Measurements from ENCODE around the gene TRPC6.
"Not testable (repeated sequence)": the region's sequence is repeated elsewhere in the genome, so short reads cannot be mapped to it uniquely, and the experiment has no call there.

Gene TRPC6

DNA sequence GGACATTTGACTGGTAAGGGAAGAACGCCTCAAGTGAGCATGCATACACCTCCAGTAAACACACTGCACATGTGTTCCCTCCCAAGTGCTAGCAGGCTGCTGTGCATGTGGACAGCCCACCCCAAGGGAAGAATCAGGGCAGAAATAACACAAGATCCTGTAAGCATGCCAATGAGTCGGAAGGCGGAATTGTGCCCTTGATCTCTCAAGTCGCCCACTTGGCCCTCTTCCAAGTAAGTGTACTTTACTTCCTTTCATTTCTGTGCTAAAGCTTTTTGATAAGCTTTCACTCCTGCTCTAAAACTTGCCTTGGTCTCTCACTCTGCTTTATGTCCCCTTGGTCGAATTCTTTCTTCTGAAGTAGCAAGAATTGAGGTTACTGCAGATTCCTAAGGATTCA lies 139.6 kb downstream of the TRPC6 start:
- in situ Hi-C loops (cut with MboI; ENCODE audit: low sequenced_read_pairs, unreplicated experiment), result no loop called here
- DNase-seq (ENCODE audit: low spot score), result no peak
- TF ChIP-seq, protein P1, sequence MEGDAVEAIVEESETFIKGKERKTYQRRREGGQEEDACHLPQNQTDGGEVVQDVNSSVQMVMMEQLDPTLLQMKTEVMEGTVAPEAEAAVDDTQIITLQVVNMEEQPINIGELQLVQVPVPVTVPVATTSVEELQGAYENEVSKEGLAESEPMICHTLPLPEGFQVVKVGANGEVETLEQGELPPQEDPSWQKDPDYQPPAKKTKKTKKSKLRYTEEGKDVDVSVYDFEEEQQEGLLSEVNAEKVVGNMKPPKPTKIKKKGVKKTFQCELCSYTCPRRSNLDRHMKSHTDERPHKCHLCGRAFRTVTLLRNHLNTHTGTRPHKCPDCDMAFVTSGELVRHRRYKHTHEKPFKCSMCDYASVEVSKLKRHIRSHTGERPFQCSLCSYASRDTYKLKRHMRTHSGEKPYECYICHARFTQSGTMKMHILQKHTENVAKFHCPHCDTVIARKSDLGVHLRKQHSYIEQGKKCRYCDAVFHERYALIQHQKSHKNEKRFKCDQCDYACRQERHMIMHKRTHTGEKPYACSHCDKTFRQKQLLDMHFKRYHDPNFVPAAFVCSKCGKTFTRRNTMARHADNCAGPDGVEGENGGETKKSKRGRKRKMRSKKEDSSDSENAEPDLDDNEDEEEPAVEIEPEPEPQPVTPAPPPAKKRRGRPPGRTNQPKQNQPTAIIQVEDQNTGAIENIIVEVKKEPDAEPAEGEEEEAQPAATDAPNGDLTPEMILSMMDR (IDR thresholded peaks at IDR 0.05; ENCODE audit: borderline replicate concordance, control extremely low read depth, extremely low read depth, insufficient read depth, missing control alignments), result no peak

DNA sequence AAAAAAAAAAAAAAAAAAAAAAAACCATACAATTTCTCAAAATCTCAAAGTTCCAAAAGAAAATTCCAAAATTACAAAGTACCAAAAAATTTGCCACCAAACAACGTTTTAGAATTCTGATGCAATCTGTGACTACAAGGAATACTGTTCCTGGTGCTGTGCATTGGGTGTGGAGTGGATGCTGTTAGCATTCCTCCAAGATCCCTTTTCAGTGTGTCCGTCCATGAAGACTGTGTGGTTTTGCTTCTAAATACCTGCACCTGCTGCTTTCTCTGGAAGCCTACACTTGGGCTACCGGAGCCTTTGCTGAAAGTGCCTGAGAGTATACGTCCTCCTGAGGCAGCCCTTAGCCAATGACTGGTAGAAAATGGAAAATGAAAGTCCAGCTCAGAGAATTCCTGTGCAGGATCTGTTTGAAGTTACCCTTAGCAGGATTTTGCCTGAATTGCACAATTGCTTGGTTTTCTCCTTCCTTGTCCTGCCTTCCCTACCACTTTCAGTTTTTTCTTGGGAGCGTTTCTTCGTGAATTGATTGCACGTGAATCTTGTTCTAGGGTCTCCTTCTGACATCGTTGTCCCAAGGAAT lies 140.8 kb downstream of the TRPC6 start:
- in situ Hi-C loops (cut with MboI; ENCODE audit: low sequenced_read_pairs, unreplicated experiment), result no loop called here
- TF ChIP-seq, protein P1 (IDR thresholded peaks at IDR 0.05; ENCODE audit: borderline replicate concordance, control extremely low read depth, extremely low read depth, insufficient read depth, missing control alignments), result no peak
- DNase-seq (ENCODE audit: low spot score), result no peak

DNA sequence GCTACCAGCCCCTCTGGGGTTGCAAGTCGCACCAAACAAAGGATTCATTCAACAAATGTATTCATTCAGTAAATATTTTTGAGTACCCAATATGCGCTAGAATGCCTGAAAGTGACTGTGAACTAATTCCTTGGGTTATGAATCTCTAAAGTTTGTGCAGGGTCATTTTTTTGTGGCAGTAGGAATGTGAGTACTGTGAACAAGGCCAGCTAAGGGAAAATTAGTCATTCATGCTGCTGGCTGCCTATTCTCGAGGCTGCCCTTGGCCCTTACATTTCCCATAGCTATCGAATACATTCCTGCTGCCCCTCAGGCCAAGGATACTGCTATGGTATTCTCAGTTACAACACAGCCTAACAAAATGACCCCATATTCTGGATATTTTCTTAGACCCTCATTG lies 141.6 kb downstream of the TRPC6 start:
- TF ChIP-seq, protein P1 (IDR thresholded peaks at IDR 0.05; ENCODE audit: borderline replicate concordance, control extremely low read depth, extremely low read depth, insufficient read depth, missing control alignments), result no peak
- DNase-seq (ENCODE audit: low spot score), result no peak
- in situ Hi-C loops (cut with MboI; ENCODE audit: low sequenced_read_pairs, unreplicated experiment), result no loop called here

DNA sequence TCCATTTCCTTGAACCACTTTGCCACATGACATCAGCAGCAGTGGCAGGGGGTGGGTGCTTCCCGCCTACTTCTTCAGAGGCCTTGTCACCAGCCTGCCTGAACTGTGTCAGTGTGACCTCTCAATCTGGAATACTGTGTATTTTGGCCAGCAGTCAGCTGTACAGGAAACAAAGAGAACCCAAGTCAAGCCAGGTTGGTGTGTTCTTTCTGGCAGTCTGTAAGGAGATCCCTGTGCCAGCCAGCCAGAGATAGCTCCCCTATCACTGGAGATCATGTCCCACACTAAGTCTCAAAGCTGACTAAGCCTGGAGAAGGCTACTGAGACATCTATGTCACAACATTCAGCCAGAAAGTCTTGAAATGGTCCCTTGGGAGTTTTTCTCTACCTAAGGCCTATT lies 142.1 kb downstream of the TRPC6 start:
- no peak for DNase-seq (ENCODE audit: low spot score)
- in situ Hi-C loops (cut with MboI; ENCODE audit: low sequenced_read_pairs, unreplicated experiment), result no loop called here
- TF ChIP-seq, protein P1 (IDR thresholded peaks at IDR 0.05; ENCODE audit: borderline replicate concordance, control extremely low read depth, extremely low read depth, insufficient read depth, missing control alignments), result no peak

DNA sequence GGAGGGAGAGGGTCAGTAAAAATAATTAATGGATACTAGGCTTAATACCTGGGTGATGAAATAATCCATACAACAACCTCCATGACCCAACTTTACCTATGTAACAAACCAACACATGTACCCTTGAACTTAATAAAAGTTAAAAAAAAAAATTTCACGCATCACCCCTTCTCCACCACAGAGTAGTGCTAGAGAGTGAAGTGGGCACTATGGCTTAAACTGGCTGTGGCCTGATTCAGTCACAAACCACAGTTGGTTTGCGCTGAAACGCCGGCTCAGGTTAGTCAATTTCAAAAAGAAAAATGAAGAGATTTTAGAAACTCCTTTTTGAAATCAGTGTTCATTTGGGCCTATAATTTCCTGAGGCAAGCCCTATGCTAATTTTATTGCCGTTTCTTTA lies 144.3 kb downstream of the TRPC6 start:
- TF ChIP-seq, protein P1 (IDR thresholded peaks at IDR 0.05; ENCODE audit: borderline replicate concordance, control extremely low read depth, extremely low read depth, insufficient read depth, missing control alignments), result no peak
- DNase-seq (ENCODE audit: low spot score), result no peak
- in situ Hi-C loops (cut with MboI; ENCODE audit: low sequenced_read_pairs, unreplicated experiment), result no loop called here

DNA sequence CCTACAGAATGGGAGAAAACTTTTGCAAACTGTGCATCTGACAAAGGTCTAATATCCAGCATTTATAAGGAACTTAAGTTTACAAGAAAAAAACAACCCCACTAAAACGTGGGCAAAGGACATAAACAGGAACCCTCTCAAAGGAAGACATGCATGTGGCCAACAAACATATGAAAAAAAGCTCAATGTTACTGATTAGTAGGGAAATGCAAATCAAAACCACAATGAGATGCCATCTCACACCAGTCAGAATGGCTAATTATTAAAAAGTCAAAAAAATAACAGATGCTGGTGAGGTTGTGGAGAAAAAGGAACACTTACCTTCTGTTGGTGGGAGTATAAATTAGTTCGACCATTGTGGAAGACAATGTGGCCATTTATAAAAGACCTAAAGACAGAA lies 145.1 kb downstream of the TRPC6 start:
- DNase-seq (ENCODE audit: low spot score); in situ Hi-C loops (cut with MboI; ENCODE audit: low sequenced_read_pairs, unreplicated experiment): not testable (repeated sequence)

DNA sequence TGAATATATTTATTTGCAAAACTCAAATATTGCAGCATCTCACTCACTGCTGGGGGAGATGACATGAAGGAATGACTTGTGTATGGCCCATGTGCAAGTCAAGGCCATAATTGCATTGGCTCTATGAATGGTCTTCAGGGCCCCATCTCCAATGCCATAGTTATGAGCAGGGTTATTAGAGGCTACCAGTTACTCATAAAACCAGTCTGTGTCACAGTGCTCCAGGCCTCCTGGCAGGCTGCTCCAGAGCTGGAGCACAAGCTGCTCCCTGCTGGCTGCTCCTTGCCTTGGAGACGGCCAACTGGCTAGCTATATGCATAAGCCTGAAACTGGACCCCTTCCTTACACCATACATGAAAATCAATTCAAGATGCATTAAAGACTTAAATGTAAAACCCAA lies 145.7 kb downstream of the TRPC6 start:
- in situ Hi-C loops (cut with MboI; ENCODE audit: low sequenced_read_pairs, unreplicated experiment), result no loop called here
- TF ChIP-seq, protein P1 (IDR thresholded peaks at IDR 0.05; ENCODE audit: borderline replicate concordance, control extremely low read depth, extremely low read depth, insufficient read depth, missing control alignments), result no peak
- no peak for DNase-seq (ENCODE audit: low spot score)

Measured in GM13976 (cell line).